ENCODE data around the gene SHROOM3.

GRCh38 chr4:76659103-76659490 lies 224.1 kb downstream of the SHROOM3 start:
- TF ChIP-seq REST (IDR thresholded peaks at IDR 0.05; ENCODE audit: low read depth), result no peak
- no peak for TF ChIP-seq TCF12 (IDR thresholded peaks at IDR 0.05; ENCODE audit: low read depth)
- TF ChIP-seq RAD21 (IDR thresholded peaks at IDR 0.05; ENCODE audit: low read depth), result no peak
- no peak for TF ChIP-seq USF1 (IDR thresholded peaks at IDR 0.05)
- TF ChIP-seq FOXM1 (IDR thresholded peaks at IDR 0.05; ENCODE audit: borderline replicate concordance, low read depth), result no peak
- TF ChIP-seq CEBPB (IDR thresholded peaks at IDR 0.05), result no peak
- TF ChIP-seq CREB1 (IDR thresholded peaks at IDR 0.05; ENCODE audit: low read depth), result no peak
- TF ChIP-seq TAF1 (IDR thresholded peaks at IDR 0.05; ENCODE audit: low read depth), result no peak
- TF ChIP-seq TEAD4 (IDR thresholded peaks at IDR 0.05), result no peak

Measured in Ishikawa (cell line).